KMS-11 (cell line): ENCODE data around the gene TMA7.

ENCODE experiments used
- H2AFZ ChIP-seq: fragments of 200-600 bp; sonication (generic); 2 replicates; pipeline ENCODE4 v1.6.1; 2016; ENCODE audit warnings: antibody characterized with exemption, mixed run types, low read depth
- H3K27ac ChIP-seq: fragments of 200-600 bp; sonication (generic); 2 replicates; pipeline ENCODE4 v1.6.1; 2016; ENCODE audit warnings: mild to moderate bottlenecking, mixed run types
- H3K27me3 ChIP-seq: fragments of 200-600 bp; sonication (generic); 2 replicates; pipeline ENCODE4 v1.6.1; 2017; ENCODE audit warnings: mild to moderate bottlenecking, low read depth, mixed run types, moderate library complexity; ENCODE audit not compliant: insufficient read depth
- H3K36me3 ChIP-seq: fragments of 200-600 bp; sonication (generic); 2 replicates; pipeline ENCODE4 v1.6.1; 2017; ENCODE audit warnings: mild to moderate bottlenecking, mixed run types; ENCODE audit not compliant: insufficient read depth
- H3K4me1 ChIP-seq: fragments of 200-600 bp; sonication (generic); 2 replicates; pipeline ENCODE4 v1.6.1; 2016; ENCODE audit warnings: mild to moderate bottlenecking, low read depth, mixed run types; ENCODE audit not compliant: poor library complexity, severe bottlenecking
- H3K4me2 ChIP-seq: fragments of 200-600 bp; sonication (generic); 2 replicates; pipeline ENCODE4 v1.7.0; 2016; ENCODE audit warnings: mild to moderate bottlenecking, mixed run types
- H3K4me3 ChIP-seq: fragments of 200-600 bp; sonication (generic); IDR thresholded peaks from 2 replicates; pipeline ENCODE4 v1.6.1; 2017; ENCODE audit warnings: low read depth, low read length, mixed read lengths; ENCODE audit not compliant: insufficient read depth
- H3K79me2 ChIP-seq: fragments of 200-600 bp; sonication (generic); 2 replicates; pipeline ENCODE4 v1.6.1; 2016; ENCODE audit warnings: low read depth, mixed run types; ENCODE audit not compliant: insufficient read depth
- H3K9ac ChIP-seq: fragments of 200-600 bp; sonication (generic); 2 replicates; pipeline ENCODE4 v1.6.1; 2016; ENCODE audit warnings: mild to moderate bottlenecking, mixed run types
- H4K20me1 ChIP-seq: fragments of 200-600 bp; sonication (generic); 2 replicates; pipeline ENCODE4 v1.6.1; 2016; ENCODE audit warnings: mild to moderate bottlenecking, mixed run types; ENCODE audit not compliant: insufficient read depth
- CTCF ChIP-seq: fragments of 200-600 bp; sonication (generic); conservative IDR thresholded peaks from 2 replicates; pipeline ENCODE4 v1.6.1; 2017; ENCODE audit warnings: low read depth, mild to moderate bottlenecking, antibody characterized with exemption, low read length, moderate library complexity, mixed read lengths

The TMA7 gene

GRCh38 chr3:48405343-48405881, 34.6 kb upstream of the TMA7 start:
- Histone ChIP-seq H3K79me2 (no peaks in the 10 kb centered on the region), H3K27ac (no peak overlapping the region), H3K27me3 (no peaks in the 10 kb centered on the region), H3K36me3 (no peaks in the 10 kb centered on the region), H3K4me1 (no peaks in the 10 kb centered on the region), H3K4me2 (no peak overlapping the region), H4K20me1 (no peaks in the 10 kb centered on the region), H3K9ac (no peak overlapping the region), H3K4me3 (no peak overlapping the region), H2AFZ (no peak overlapping the region)
- TF ChIP-seq CTCF = no peak

DNA sequence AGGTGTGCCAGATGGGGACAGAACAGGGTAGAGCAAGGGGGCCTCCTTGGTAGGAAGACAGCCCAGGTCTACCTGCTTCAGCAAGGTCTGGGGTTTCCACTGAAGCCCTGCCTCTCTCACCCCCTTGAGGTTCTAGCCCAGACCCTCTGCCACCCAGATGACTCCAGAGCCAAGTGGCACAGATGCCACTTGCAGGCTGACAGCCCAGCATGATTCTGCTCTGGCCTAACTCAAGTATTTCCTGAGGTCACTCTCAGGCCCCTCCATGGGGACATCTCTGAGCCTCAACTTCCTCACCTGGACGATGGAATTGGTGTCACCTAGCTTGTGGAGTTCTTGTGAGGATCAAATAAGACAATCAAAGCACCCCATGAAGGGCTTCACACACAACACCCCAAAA, 34.1 kb upstream of the TMA7 start:
- no peak overlapping the region for H3K4me3 ChIP-seq
- no peak overlapping the region for H3K9ac ChIP-seq
- H3K79me2 ChIP-seq = no peaks in the 10 kb centered on the region
- no peak overlapping the region for H3K27ac ChIP-seq
- no peaks in the 10 kb centered on the region for H4K20me1 ChIP-seq
- no peak for TF ChIP-seq CTCF
- no peak overlapping the region for H2AFZ ChIP-seq
- no peaks in the 10 kb centered on the region for H3K36me3 ChIP-seq
- H3K4me1 ChIP-seq = no peaks in the 10 kb centered on the region
- H3K27me3 ChIP-seq = no peaks in the 10 kb centered on the region
- H3K4me2 ChIP-seq = no peak overlapping the region

DNA sequence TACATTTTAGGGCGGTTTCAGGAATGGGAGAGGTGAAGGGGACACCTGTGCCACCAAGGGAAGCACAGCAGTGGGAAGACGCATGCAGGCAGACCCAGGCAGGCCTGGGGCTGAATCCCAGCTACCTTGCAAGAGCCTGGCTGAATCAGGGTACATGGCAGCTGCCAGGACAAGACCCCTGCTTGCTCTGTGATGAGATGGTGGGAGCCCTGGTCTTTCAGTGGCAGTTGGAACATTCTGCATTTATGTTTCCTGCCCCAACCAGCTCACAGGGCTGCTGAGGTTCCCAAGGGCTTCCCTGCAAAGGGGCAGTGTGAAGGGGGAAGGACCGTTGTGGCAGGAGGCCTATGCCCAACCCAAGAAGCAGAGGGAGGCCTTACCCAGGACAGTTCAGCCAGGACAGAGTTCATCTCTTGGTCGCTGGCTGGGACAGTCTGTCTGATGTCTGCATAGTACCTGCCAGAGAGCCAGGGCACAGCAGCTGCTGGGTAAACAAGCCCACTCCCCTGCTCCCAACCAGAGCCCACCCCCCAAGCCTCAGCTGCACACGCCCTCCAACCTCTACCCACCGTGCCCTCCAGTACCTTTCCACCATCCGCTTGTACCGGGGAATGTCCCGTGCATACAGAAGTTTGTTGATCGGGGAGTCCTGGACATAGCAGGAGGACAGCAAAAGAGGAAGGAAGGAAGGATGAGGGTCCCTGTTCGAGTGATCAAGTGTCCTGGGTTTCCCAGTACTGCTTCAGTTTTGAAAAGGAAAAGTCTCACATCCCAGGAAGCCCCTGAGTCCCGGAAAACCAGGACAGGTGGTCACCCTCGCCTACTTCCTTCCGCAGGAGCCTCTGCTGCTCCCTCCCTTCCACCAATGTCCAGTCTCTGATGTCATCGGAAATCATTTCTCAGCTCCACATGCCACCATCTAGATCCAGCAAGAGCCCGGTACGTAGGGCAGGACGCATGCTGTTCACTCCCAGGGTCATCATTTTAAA, 33.3 kb upstream of the TMA7 start:
- H3K4me2 ChIP-seq = no peak overlapping the region
- no peaks in the 10 kb centered on the region for H3K4me1 ChIP-seq
- no peaks in the 10 kb centered on the region for H4K20me1 ChIP-seq
- H3K27ac ChIP-seq = no peak overlapping the region
- no peak for TF ChIP-seq CTCF
- H3K4me3 ChIP-seq = no peak overlapping the region
- no peak overlapping the region for H2AFZ ChIP-seq
- H3K27me3 ChIP-seq = no peaks in the 10 kb centered on the region
- no peak overlapping the region for H3K9ac ChIP-seq
- H3K79me2 ChIP-seq = no peaks in the 10 kb centered on the region
- H3K36me3 ChIP-seq = no peaks in the 10 kb centered on the region

GRCh38 chr3:48407542-48408099, 32.4 kb upstream of the TMA7 start:
- Histone ChIP-seq H3K36me3 (no peaks in the 10 kb centered on the region), H3K4me3 (no peak overlapping the region), H3K79me2 (no peaks in the 10 kb centered on the region), H3K27me3 (no peaks in the 10 kb centered on the region), H3K27ac (no peak overlapping the region), H3K4me2 (no peak overlapping the region), H4K20me1 (no peaks in the 10 kb centered on the region), H2AFZ (no peak overlapping the region), H3K9ac (no peak overlapping the region), H3K4me1 (no peaks in the 10 kb centered on the region)
- no peak for TF ChIP-seq CTCF
